GM21367 (cell line): ENCODE data around the gene EYA3.

ENCODE experiments used
- ATAC-seq: cut with Tn5 transposase; IDR thresholded peaks from one replicate; pipeline ENCODE4 v1.9.1; 2021; ENCODE audit not compliant: unreplicated experiment

The EYA3 gene

DNA sequence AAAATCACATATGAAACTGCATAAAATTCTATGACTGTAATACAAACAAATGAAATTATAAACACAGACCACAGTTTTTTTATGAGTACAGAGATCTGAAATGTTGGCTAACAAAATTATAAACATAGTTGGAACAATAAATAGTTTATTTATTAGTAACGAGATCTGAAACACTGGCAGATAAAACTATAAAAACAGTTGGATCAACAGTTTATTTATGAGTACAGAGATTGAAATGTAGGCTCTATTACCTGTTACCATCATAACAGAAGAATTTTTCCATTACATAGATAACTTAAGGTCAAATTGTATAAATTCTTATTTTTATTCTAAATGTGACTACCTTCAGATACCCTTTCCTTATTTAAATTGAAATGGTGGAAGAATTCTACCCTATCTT, 14.5 kb downstream of the EYA3 start:
- ATAC-seq: no peak

DNA sequence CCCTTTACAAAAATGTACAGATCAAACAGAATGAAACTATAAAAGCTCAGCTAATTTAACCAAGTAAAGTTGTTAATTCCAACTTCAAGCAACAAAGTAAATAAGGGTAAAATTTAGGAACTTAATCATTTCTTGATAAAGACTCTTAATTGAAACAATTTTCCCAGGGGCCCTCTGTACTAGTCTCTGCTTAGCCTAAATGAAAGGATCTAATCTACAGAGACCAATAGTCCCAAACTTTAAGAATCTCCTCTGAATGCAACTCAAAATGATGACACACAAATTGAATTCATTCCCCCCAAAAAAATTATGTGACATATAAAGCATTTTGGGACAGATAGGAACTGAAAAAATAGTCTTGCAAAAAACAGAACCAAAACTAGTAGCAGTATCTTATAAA, 16.6 kb downstream of the EYA3 start:
- ATAC-seq: no peak

DNA sequence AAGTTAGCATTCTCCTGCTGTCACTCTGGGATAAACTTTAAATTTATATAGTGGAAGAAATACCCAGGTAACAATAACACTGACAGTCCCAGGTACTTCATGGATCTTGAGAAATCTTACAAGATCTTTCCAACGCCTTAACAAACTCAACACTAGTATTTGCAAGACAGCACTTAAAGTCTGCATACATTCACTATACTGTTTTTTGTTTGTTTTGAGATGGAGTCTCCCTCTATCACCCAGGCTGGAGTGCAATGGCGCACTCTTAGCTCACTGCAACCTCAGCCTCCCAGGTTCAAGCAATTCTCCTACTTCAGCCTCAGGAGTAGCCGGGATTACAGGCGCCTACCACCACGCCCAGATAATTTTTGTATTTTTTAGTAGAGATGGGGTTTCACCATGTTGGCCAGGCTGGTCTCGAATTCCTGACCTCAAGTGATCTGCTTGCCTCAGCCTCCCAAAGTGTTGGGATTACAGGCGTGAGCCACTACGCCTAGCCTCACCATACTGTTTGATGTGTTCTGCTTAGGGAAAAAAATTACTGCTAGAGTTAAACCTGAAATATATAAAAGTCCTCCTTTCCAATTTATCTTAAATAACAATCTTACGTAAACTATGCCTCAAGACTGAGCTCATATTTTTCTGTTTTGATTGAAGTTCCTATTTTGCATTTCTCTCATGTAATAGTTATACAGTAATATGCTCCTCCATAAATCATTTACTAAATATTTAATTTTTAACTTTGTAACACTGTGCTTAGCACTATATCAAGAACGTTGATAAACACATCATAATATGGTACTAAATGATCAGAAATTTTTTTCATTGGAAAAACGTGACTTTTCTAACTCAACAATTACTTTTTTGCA, 17.5 kb downstream of the EYA3 start:
- ATAC-seq: no peak

DNA sequence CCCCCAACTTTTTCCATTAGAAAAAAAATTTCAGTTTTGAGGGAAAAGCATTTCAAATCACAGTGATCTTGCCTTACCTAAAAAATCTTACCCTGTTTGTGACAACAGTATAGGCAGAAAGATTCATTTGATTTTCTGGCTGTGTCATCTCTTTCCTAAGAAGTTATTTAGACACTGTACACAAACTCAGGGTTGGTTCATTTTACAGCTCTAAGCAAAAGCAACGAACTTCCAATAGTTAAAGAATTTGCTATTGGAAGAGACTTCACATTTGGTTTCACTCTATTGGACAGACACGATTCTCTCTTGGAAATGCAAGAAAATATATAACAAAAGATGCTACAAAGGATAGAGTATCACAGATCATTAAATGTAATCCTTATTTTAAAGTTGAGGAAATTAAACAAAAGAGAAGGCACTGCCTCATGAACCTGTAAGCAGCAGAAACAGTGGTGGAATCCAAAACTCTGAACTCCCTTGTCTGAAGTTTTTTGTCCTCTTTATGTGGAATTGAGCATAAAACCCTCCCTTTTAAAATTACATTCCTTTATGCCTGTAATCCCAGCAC, 20.8 kb downstream of the EYA3 start:
- ATAC-seq: no peak

DNA sequence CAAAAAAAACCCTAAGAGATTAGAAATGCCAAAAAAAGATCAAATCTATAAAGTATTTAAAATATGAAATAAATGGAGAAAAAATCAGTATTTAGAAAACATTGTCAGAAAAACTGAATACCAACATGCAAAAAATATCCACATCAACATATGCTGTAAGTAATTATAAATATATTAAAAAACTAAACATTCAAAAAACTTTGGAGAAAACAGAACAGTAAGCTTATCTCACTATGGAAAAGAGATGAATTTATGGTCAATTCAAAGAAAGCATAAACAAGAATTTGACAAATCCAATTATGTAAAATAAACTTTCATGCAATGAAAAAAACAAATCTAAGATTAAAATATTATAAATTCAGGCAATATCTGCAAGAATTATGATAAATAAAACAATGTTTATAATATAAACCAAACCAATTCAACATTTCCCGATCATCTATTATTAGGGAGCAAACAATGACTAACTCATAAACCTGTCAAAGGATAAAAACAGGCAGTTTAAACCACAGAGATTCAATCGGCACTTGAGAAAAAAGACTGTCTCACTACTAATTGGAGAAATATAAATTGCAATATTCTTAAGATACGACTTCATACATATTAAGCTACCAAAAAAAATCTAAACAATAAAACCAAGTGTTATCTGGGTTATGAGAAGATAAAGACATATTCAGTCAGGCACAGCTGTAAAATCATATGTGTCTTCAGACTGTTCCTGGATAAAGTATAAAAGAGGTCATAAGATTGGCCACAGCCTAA, 21.8 kb downstream of the EYA3 start:
- no peak for ATAC-seq

DNA sequence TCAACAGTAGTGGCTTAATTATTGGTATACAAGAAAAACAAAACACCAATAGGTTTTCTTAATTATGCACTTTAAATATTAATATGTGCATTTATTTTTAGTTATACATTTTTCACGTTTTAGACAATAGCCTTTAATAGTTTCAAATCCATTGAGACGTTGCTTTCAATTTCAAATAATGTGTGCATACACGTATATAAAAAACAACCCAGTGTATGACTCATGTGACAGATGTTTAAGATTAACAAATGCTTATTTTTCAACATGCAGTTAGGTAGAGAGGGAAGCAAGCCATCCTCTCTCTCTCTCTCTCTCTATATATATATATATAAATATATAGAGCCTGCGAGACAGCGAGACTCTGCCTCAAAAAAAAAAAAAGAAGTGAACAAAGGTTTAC, 24.3 kb downstream of the EYA3 start:
- no peak for ATAC-seq

DNA sequence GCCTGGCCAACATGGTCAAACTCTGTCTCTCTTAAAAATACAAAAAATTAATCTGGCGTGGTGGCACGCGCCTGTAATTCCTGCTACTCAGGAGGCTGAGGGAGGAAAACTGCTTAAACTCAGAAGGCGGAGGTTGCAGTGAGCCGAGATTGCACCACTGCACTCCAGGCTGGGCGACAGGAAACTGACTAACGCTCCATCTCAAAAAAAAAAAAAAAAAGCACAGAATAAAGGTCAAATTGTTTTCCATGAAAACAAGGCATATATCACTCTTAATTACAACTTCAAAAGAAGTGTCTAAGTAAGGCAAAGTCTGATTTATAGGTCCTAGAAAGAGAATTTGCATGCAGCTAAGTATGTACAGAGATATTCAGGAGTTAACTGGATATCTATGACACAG, 25.6 kb downstream of the EYA3 start:
- ATAC-seq: no peak

DNA sequence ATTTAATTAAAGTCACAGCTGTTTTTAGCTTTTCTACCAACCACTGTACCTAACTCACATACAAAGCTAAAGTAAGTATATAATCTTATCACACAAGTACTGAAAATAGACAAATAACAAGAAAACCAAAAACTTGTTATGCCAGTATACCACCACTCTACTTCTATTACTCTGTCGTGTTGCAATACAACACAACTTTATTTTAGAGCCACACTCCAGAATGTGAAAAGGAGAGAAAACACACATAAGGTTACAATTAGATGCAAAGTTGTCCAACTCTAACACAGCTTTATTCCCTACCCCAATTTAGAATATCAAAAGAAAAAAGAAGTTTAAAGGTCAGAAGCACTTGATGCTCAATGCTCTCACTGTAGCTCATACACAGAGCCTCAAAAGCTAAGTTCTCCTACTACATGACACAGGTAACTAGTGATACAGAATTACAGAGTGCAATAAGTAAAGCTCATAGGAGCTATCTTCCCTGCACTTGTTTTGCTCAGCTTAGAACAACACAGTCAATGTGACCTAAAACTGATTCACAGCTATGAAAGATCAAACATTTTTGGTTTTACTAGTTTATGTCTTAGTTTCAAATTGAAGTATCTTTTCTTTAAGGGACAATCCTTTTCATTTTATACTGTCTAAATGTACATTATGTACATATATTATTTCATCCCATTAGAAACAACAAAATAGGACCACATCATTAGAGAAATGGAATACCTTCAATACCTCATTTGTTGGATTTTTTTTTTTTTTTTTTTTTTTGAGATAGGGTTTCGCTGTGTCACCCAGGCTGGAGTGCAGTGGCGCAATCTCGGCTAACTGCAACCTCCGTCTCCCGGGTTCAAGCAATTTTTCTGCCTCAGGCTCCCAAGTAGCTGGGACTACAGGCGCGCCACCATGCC, 29.2 kb downstream of the EYA3 start:
- ATAC-seq: no peak

DNA sequence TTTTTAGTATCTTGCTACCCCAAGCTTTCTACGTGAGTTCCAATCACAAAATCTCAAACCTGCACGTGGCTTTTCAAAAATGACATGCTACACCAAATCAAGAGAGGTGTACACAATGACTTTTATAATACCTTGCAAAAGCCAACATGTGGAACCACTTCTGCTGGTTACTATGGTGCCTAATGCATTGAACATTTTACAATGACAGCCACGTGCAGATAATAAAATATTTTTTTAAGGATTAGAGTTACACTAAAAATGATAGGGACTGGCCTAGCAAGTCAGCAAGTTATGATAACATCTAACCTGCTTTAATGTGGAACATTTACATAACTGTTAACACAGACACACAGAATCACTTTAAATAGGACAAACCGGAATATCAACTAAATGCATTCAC, 30.2 kb downstream of the EYA3 start:
- ATAC-seq: no peak

DNA sequence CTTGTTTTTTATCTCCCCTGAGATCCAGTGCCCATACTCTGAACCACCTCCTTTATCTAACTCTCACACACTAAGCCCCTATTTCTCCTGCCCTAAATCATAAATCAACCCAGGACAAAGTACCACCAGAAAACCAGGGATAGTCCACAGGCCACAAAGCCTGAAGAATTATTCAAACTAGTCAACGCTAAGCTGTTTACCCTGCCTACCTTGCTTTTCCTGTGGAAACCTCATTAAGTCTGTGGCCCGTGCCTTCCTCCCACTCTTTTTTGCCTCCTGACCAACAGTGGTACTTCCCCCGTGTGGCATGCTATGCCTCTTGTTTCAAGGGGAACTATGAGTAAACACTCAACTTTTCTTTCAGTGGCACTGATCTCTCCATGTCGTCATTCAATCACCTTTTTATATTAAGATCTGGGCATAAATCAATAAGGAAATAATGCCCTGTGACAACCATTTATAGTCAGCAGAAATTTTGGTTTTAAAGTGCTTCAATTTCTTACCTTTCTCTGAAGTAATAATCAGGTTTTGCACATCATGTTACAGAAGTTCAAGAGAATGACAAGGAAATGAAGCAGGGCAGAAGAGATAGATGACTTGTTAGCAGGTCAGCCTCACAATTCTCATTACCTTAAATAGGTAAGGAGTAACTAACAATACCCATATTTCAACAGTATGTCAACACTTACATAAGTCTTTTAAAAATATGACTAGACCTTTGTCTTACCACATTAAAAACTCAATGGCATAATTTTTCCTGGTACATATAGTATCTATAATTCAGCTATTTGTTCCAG, 32.1 kb downstream of the EYA3 start:
- ATAC-seq: peak; percentile 75

DNA sequence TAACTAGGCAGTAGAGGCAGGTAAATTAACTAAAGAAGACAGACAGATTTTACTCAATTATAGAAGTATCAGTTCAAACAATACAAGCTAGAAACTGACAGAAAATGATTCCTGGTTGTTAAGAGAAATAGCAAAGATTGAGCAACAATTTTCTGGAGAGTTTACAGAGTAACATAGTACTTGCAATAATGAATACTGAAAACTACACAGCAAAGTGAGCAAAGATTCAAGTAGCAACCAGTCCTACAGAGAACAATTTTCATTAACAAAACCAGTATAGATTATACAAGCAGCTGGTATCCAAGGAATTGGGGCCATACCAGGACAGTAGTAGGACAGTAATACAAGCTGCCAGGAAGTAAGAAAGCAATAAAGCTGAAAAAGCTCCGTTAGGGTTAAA, 37.6 kb downstream of the EYA3 start:
- ATAC-seq: no peak

DNA sequence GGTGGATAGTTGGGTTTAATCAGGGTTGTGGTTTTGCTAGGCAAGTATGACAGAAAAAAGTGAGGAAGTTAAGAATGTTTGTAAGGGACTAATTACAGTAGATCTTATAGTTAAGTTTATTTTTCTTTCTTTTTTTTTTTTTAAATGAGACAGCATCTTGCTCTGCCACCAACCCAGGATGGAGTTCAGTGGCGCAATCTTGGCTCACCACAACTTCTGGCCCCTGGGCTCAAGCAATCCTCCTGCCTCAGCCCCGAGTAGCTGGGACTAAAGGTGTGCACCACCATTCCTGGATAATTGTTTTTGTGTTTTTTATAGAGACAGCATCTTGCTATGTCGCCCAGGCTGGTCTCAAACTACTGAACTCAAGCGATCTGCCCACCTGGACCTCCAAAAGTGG, 41.7 kb downstream of the EYA3 start:
- ATAC-seq: no peak

DNA sequence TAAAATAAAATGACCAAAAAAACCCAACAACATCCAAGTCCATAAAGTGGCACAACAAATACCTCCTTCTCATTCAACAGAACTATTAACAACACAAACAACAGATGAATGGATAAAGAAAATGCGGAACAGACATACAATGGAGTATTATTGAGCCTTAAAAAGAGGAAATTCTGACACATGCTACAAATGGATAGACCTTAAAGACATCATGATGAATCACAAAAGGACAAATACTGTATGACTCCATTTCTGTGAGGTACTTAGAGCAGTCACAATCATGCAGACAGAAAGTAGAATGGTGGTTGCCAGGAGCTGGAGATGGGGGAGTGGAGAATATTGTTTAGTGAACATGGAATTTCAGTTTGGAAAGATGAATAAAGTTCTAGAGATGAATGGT, 42.6 kb downstream of the EYA3 start:
- ATAC-seq: no peak

DNA sequence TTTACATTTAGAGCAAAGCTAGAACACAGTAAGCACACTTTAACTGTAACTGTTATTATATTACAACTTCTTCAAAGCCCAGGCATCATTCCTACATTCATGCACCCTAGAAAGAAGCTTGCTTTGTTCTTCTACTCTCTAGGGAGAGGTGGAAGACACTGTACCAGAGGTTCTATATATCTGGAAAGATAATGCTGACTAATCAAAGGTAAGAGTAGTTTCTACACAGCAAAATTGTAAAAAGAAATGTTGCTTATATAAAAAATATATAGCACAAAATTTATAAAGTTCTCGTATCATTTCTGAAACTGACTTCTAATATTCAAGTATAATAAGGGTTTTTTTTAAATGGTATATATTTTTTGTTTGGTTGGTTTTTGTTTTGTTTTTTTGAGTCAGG, 44.0 kb downstream of the EYA3 start:
- ATAC-seq: no peak

DNA sequence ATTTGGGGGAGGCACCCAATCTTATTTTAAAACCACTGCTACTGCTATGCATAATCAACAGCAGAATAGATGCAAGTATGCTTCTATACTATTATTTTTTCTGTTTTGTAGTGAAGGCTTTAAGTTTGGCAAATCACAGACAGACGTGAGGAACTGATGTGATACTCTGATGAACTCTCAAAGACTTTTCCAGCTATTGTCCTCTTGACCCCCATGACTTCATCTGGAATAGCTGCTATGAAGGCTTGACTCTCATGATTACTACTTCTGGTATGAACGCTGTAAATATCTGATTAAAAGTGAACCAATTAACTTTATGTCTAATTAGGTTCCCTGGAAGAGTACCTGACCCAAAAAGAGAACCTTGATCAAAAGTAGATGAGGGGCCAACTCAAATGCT, 49.1 kb downstream of the EYA3 start:
- ATAC-seq: no peak

DNA sequence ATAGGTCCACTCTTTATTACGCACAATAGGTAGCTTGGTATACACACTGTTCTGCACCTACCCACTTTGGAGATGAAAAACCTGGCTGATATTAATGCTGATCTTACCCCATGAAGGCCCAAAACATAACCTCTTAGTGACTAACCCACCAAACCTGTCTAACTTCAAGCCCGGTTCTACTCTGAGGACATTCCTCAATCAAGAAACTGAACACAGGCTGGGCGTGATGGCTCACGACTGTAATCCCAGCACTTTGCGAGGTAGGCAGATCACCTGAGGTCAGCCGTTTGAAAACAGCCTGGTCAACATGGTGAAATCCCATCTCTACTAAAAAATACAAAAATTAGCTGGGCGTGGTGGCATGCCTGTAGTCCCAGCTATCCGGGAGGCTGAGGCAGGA, 50.5 kb downstream of the EYA3 start:
- ATAC-seq: no peak

DNA sequence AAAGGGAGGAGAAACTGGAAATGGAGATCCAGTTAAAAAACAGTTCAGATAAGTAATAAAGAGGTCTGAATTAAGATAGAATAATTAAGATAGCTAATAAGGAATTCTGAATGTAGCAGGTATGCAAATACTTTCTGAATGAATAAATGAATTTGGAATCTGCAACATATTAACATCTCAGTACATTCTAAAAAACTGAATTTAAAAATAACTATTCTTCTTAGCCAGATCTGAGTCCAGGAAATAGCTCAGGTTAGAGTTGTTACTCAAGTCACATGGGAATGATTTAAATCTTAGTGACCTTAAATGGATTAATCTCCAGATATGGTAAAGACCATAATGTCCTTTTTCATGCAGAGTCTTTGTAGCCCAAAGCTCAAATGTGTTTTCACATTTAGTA, 51.2 kb downstream of the EYA3 start:
- no peak for ATAC-seq

DNA sequence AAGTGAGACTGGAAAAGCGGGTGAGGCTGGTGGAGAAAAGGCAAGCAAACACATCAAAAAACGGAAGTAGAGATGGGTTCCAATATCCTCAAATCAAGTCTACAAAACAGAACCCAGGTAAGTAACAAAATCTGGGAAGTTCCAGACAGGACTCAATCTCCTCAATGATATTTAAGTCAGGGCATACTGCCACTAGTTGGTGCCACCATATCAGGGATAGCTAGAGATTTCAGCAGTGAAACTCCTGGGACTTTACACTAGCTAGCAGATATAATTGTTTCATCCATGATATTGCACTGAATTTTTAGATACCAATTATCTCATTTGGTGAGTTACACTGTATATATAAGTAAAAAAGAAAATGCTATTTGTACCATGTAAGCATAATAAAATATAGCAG, 52.0 kb downstream of the EYA3 start:
- no peak for ATAC-seq

DNA sequence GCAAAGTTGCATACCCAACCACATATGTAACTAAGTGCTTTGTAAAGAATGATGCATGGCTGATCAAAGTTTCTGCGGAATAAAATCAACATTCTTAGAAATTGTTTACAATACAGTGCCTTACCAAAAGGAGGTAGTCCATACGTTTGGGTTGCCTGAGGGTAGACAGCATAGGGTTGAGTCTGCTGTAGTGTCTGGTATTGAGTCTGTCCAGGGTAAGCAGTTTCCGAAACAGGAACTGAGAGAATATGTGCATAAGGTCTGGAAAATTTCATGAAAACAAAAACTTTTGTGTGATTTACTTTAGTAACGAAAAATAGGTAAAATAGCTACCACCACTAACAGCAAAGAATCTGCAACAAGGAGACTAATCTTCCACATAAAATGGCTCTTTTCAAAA, 53.0 kb downstream of the EYA3 start:
- ATAC-seq: no peak

DNA sequence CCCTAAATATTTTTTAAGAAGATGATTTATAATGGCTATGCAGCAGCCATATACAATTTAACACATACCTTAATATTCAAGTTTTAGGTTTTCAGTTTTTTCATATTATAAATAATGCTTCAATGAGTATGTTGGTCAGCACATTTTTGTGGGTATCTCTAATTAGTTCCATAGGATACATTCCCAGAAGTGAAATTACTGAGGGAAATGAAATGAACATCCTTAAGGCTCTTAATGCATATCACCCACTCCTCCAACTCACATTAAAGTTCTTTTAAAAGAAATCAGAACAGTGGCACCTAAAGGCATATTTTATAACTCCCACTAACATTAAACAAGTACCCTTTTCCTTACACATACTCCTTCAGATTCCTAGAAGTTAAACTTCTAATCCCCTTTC, 56.1 kb downstream of the EYA3 start:
- no peak for ATAC-seq
